Muscle layer of colon (tissue), 2 donors: ENCODE measurements around the gene BANK1.

ENCODE experiments used
- H3K27ac ChIP-seq: one replicate; pipeline ENCODE4 v1.7.0; 2013; ENCODE audit warnings: low read depth, mild to moderate bottlenecking, low read length, moderate library complexity
- H3K27me3 ChIP-seq, 2 donors: one replicate each; pipeline ENCODE4 v1.7.0; 2013; ENCODE audit warnings: low read length in 2 of 2, mild to moderate bottlenecking in 2 of 2; ENCODE audit not compliant: insufficient read depth in 2 of 2, control insufficient read depth in 1 of 2
- H3K36me3 ChIP-seq: one replicate; pipeline ENCODE4 v1.7.0; 2013; ENCODE audit warnings: mild to moderate bottlenecking, low read length; ENCODE audit not compliant: insufficient read depth
- H3K4me1 ChIP-seq: one replicate; pipeline ENCODE4 v1.7.0; 2013; ENCODE audit warnings: mild to moderate bottlenecking, low read length; ENCODE audit not compliant: insufficient read depth
- H3K4me3 ChIP-seq, 2 donors: one replicate each; pipeline ENCODE4 v1.7.0; 2013; ENCODE audit warnings: low read length in 2 of 2, low read depth in 1 of 2, mild to moderate bottlenecking in 1 of 2, moderate library complexity in 1 of 2
- H3K9ac ChIP-seq: one replicate; pipeline ENCODE4 v1.7.0; 2013; ENCODE audit warnings: low read length
- H3K9me3 ChIP-seq: one replicate; pipeline ENCODE4 v1.7.0; 2013; ENCODE audit warnings: mild to moderate bottlenecking, low read length
- donor health status: abdominal sarcoma.
- donor health status: Adenocarcinoma of cecum.

BANK1 gene

GRCh38 chr4:102042871-102043802, 252.6 kb downstream of the BANK1 start:
- Histone ChIP-seq H3K9ac (no peak overlapping the region), H3K27ac (no peak overlapping the region), H3K4me3 (no peak overlapping the region), H3K27me3 (no peaks in the 10 kb centered on the region), H3K9me3 (no peaks in the 10 kb centered on the region), H3K36me3 (no peaks in the 10 kb centered on the region), H3K4me1 (no peaks in the 10 kb centered on the region)

GRCh38 chr4:102047616-102048015, 257.1 kb downstream of the BANK1 start:
- Histone ChIP-seq H3K27me3 (no peaks in the 10 kb centered on the region), H3K9me3 (no peaks in the 10 kb centered on the region), H3K4me1 (no peaks in the 10 kb centered on the region), H3K36me3 (no peaks in the 10 kb centered on the region), H3K9ac (no peak overlapping the region), H3K4me3 (no peak overlapping the region), H3K27ac (no peak overlapping the region)

GRCh38 chr4:102055805-102056204, 265.3 kb downstream of the BANK1 start:
- Histone ChIP-seq H3K9ac (no peak overlapping the region), H3K4me1 (no peaks in the 10 kb centered on the region), H3K36me3 (no peaks in the 10 kb centered on the region), H3K27ac (no peak overlapping the region), H3K27me3 (no peaks in the 10 kb centered on the region), H3K9me3 (no peaks in the 10 kb centered on the region), H3K4me3 (no peak overlapping the region)

- Histone ChIP-seq H3K36me3 (no peaks in the 10 kb centered on the region), H3K27ac (no peak overlapping the region), H3K27me3 (no peaks in the 10 kb centered on the region), H3K9ac (no peak overlapping the region), H3K4me1 (no peaks in the 10 kb centered on the region), H3K9me3 (no peaks in the 10 kb centered on the region), H3K4me3 (no peak overlapping the region)
Measured at GRCh38 chr4:102057122-102057521, 266.6 kb downstream of the BANK1 start.

GRCh38 chr4:102061133-102061532, 270.6 kb downstream of the BANK1 start:
- Histone ChIP-seq H3K4me1 (no peaks in the 10 kb centered on the region), H3K9me3 (no peaks in the 10 kb centered on the region), H3K36me3 (no peaks in the 10 kb centered on the region), H3K4me3 (no peak overlapping the region), H3K9ac (no peak overlapping the region), H3K27ac (no peak overlapping the region), H3K27me3 (no peaks in the 10 kb centered on the region)

GRCh38 chr4:102064747-102065442, 274.4 kb downstream of the BANK1 start:
- Histone ChIP-seq H3K4me3 (no peak overlapping the region), H3K9ac (no peak overlapping the region), H3K9me3 (no peaks in the 10 kb centered on the region), H3K27me3 (no peaks in the 10 kb centered on the region), H3K4me1 (no peaks in the 10 kb centered on the region), H3K27ac (no peak overlapping the region), H3K36me3 (no peaks in the 10 kb centered on the region)

- H3K27me3 ChIP-seq = no peaks in the 10 kb centered on the region
- no peak overlapping the region for H3K9ac ChIP-seq
- no peak overlapping the region for H3K27ac ChIP-seq
- H3K36me3 ChIP-seq = no peaks in the 10 kb centered on the region
- H3K4me3 ChIP-seq = no peak overlapping the region
- H3K9me3 ChIP-seq = no peaks in the 10 kb centered on the region
- H3K4me1 ChIP-seq = no peaks in the 10 kb centered on the region
Measured at GRCh38 chr4:102076622-102077021, 286.1 kb downstream of the BANK1 start.

GRCh38 chr4:102080184-102080583, 289.7 kb downstream of the BANK1 start:
- no peaks in the 10 kb centered on the region for H3K9me3 ChIP-seq
- H3K27me3 ChIP-seq = no peaks in the 10 kb centered on the region
- no peak overlapping the region for H3K9ac ChIP-seq
- H3K4me3 ChIP-seq = no peak overlapping the region
- no peak overlapping the region for H3K27ac ChIP-seq
- no peaks in the 10 kb centered on the region for H3K36me3 ChIP-seq
- no peaks in the 10 kb centered on the region for H3K4me1 ChIP-seq

GRCh38 chr4:102089850-102090621, 299.5 kb downstream of the BANK1 start:
- no peaks in the 10 kb centered on the region for H3K4me1 ChIP-seq
- no peak overlapping the region for H3K9ac ChIP-seq
- no peak overlapping the region for H3K4me3 ChIP-seq
- H3K9me3 ChIP-seq = no peaks in the 10 kb centered on the region
- no peaks in the 10 kb centered on the region for H3K27me3 ChIP-seq
- no peaks in the 10 kb centered on the region for H3K36me3 ChIP-seq
- H3K27ac ChIP-seq = no peak overlapping the region

- H3K4me1 ChIP-seq = no peaks in the 10 kb centered on the region
- no peak overlapping the region for H3K27ac ChIP-seq
- no peak overlapping the region for H3K9ac ChIP-seq
- H3K36me3 ChIP-seq = no peaks in the 10 kb centered on the region
- no peaks in the 10 kb centered on the region for H3K9me3 ChIP-seq
- no peak overlapping the region for H3K4me3 ChIP-seq
- H3K27me3 ChIP-seq = no peaks in the 10 kb centered on the region
Measured at GRCh38 chr4:102091656-102092055, 301.1 kb downstream of the BANK1 start.

GRCh38 chr4:102094481-102094880, 304.0 kb downstream of the BANK1 start:
- no peaks in the 10 kb centered on the region for H3K9me3 ChIP-seq
- H3K27me3 ChIP-seq = no peaks in the 10 kb centered on the region
- H3K4me1 ChIP-seq = no peaks in the 10 kb centered on the region
- no peaks in the 10 kb centered on the region for H3K36me3 ChIP-seq
- no peak overlapping the region for H3K27ac ChIP-seq
- no peak overlapping the region for H3K4me3 ChIP-seq
- no peak overlapping the region for H3K9ac ChIP-seq
